ENCODE results near the gene SH3TC1.

- no peak for TF ChIP-seq CTCF (IDR thresholded peaks at IDR 0.05; ENCODE audit: control extremely low read depth in 1 of 3, insufficient read depth in 1 of 3, low read depth in 1 of 3, low read length in 3 of 3)
- no peak for TF ChIP-seq POLR2A (IDR thresholded peaks at IDR 0.05; ENCODE audit: control extremely low read depth in 1 of 2, low read depth in 2 of 2, low read length in 2 of 2)
- TF ChIP-seq POLR2AphosphoS5 (IDR thresholded peaks at IDR 0.05; ENCODE audit: low read depth, low read length) = no peak
- no peak for TF ChIP-seq EZH2 (IDR thresholded peaks at IDR 0.05; ENCODE audit: low read depth, low read length, severe bottlenecking)
- TF ChIP-seq JUN (IDR thresholded peaks at IDR 0.05; ENCODE audit: low read depth, low read length) = no peak
- TF ChIP-seq BRCA1 (IDR thresholded peaks at IDR 0.05; ENCODE audit: low read depth, low read length) = no peak
- no peak for TF ChIP-seq SIX5 (IDR thresholded peaks at IDR 0.05; ENCODE audit: low read depth, low read length)
- no peak for TF ChIP-seq NRF1 (IDR thresholded peaks at IDR 0.05; ENCODE audit: low read depth, low read length)
- no peak for TF ChIP-seq USF2 (IDR thresholded peaks at IDR 0.05; ENCODE audit: low read length)
- TF ChIP-seq SP1 (IDR thresholded peaks at IDR 0.05; ENCODE audit: low read depth, low read length) = no peak
- TF ChIP-seq MAFK (IDR thresholded peaks at IDR 0.05; ENCODE audit: low read depth, low read length) = no peak
- TF ChIP-seq CREB1 (IDR thresholded peaks at IDR 0.05) = no peak
- no peak for TF ChIP-seq FOSL1 (IDR thresholded peaks at IDR 0.05; ENCODE audit: insufficient read depth, low read depth, low read length)
- TF ChIP-seq JUND (IDR thresholded peaks at IDR 0.05; ENCODE audit: low read length) = no peak
These were observed 13.8 kb upstream of the SH3TC1 start for GRCh38 chr4:8185295-8185694.
